Keratinocyte (primary cell): ENCODE results near the gene WRNIP1.

ENCODE experiments used
- EZH2 ChIP-seq: IDR thresholded peaks from one replicate; pipeline ENCODE4 v1.6.1; 2012; ENCODE audit warnings: inconsistent platforms, mild to moderate bottlenecking, low read length, moderate library complexity
- TF ChIP-seq, protein P1 (sequence below), 3 experiments: IDR thresholded peaks in 1 of 3; conservative IDR thresholded peaks in 1 of 3; optimal IDR thresholded peaks in 1 of 3; 2 replicates in 2 of 3; 3 replicates in 1 of 3; pipeline versions ENCODE3 to v1.5.1; 2011; ENCODE audit warnings: low read length in 3 of 3, mild to moderate bottlenecking in 3 of 3, moderate library complexity in 2 of 3, control low read depth in 1 of 3, inconsistent platforms in 1 of 3; ENCODE audit not compliant: insufficient read depth in 2 of 3; ENCODE audit errors: extremely low read depth in 1 of 3

DNA sequence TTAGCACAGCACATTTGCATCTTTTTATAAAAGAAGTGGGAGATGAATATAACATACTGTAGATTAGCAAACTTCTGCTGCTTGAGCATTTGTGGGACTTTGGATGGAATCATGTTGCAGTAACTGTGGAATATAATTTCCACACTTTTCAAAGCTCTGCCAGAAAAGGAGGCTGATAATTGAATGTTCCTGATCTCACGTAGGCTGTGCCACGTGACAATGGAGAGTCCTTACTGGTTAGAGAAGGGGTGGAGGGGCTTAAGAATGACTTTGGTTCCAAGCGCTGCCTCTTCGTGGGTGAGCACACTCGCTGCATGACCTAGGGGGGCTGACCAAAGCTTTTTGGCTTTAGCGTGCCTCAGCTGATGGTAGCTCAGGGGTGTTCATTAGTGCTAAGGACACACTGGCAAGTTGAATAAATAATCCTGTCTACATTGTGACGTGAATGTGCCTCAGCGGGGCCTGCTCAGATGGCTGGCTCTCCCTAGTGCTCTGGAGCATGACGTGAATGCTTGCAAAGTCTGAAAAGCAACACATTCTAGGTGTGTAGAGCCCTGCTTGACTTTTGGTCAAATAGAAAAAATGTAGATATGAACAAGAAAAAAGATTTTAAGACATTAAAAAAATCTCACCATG is 15.0 kb downstream of the WRNIP1 start:
- TF ChIP-seq EZH2 = no peak
- TF ChIP-seq, protein P1, sequence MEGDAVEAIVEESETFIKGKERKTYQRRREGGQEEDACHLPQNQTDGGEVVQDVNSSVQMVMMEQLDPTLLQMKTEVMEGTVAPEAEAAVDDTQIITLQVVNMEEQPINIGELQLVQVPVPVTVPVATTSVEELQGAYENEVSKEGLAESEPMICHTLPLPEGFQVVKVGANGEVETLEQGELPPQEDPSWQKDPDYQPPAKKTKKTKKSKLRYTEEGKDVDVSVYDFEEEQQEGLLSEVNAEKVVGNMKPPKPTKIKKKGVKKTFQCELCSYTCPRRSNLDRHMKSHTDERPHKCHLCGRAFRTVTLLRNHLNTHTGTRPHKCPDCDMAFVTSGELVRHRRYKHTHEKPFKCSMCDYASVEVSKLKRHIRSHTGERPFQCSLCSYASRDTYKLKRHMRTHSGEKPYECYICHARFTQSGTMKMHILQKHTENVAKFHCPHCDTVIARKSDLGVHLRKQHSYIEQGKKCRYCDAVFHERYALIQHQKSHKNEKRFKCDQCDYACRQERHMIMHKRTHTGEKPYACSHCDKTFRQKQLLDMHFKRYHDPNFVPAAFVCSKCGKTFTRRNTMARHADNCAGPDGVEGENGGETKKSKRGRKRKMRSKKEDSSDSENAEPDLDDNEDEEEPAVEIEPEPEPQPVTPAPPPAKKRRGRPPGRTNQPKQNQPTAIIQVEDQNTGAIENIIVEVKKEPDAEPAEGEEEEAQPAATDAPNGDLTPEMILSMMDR (optimal IDR thresholded peaks at IDR 0.05 in 1 of 3, IDR thresholded peaks at IDR 0.05 in 1 of 3, conservative IDR thresholded peaks at IDR 0.05 in 1 of 3; ENCODE audit: extremely low read depth in 1 of 3, insufficient read depth in 2 of 3, low read length in 3 of 3) = no peak
